WTC11 (cell line): ENCODE measurements around the gene H6PD. TPM values are rescaled to one million over a fixed set of nuclear protein-coding genes. Genes with fewer than 3 reads are reported as not detected.

Experiments
- ATAC-seq: fragments of 200-7000 bp; cut with Tn5 transposase; 2 replicates; pipeline ENCODE4 v1.10.0; 2021; ENCODE audit warnings: mild to moderate bottlenecking, moderate library complexity
- CTCF ChIA-PET: fragments of 300-600 bp; sonication (Branson Sonifier 250); formaldehyde crosslinking; loops from one replicate; lab custom pipeline; 2021; ENCODE audit warnings: antibody characterized with exemption; lab: Charles Lee
- POLR2A ChIA-PET: fragments of 350-600 bp; sonication (Branson Sonifier 250); formaldehyde crosslinking; loops from one replicate; lab custom pipeline; 2021; ENCODE audit warnings: antibody characterized with exemption; lab: Charles Lee
- DNase-seq: peaks from one replicate; pipeline ENCODE4 v3.0.0; 2021; ENCODE audit warnings: low spot score
- H3K27ac Mint-ChIP-seq: 2 replicates; pipeline ENCODE4 v1.8.0; 2021; ENCODE audit warnings: mixed read lengths
- H3K27me3 Mint-ChIP-seq: 2 replicates; pipeline ENCODE4 v1.8.0; 2021; ENCODE audit warnings: low read depth, mild to moderate bottlenecking, moderate library complexity, mixed read lengths
- H3K36me3 Mint-ChIP-seq: 2 replicates; pipeline ENCODE4 v1.8.0; 2021; ENCODE audit warnings: mixed read lengths
- H3K4me1 Mint-ChIP-seq: 2 replicates; pipeline ENCODE4 v1.8.0; 2022; ENCODE audit warnings: mixed read lengths
- H3K4me3 Mint-ChIP-seq: 2 replicates; pipeline ENCODE4 v1.8.0; 2021; ENCODE audit warnings: mild to moderate bottlenecking, moderate library complexity, mixed read lengths
- H3K9me3 Mint-ChIP-seq: 2 replicates; pipeline ENCODE4 v1.8.0; 2021; ENCODE audit warnings: mixed read lengths
- CREB1 ChIP-seq: sonication (generic); formaldehyde crosslinking; IDR thresholded peaks from 2 replicates; pipeline ENCODE4 v1.8.0; 2023; ENCODE audit warnings: mild to moderate bottlenecking, missing genetic modification reagents
- CREM ChIP-seq: sonication (generic); formaldehyde crosslinking; IDR thresholded peaks from 2 replicates; pipeline ENCODE4 v1.8.1; 2022; ENCODE audit warnings: mild to moderate bottlenecking, missing genetic modification reagents, moderate library complexity
- FOXP1 ChIP-seq: sonication (generic); formaldehyde crosslinking; IDR thresholded peaks from 2 replicates; pipeline ENCODE4 v1.8.0; 2022; ENCODE audit warnings: missing genetic modification reagents, mild to moderate bottlenecking, moderate library complexity, borderline replicate concordance
- ZNF416 ChIP-seq: fragments of 250-450 bp; sonication (Bioruptor Pico); IDR thresholded peaks from 2 replicates; pipeline ENCODE4 v1.9.0; 2021; ENCODE audit warnings: mild to moderate bottlenecking, inconsistent platforms
- ZNF671 ChIP-seq: fragments of 250-450 bp; sonication (Bioruptor Pico); IDR thresholded peaks from 2 replicates; pipeline ENCODE4 v1.8.0; 2021; ENCODE audit warnings: mild to moderate bottlenecking
- total RNA-seq: library from RNA; stranded (reverse); gene quantifications from 3 replicates; pipeline ENCODE4 v1.2.3, GENCODE V29; 2021
- TF ChIP-seq, protein P1 (sequence below): fragments of 250-450 bp; sonication (Bioruptor Pico); conservative IDR thresholded peaks from 2 replicates; pipeline ENCODE4 v1.9.0; 2021; ENCODE audit warnings: mild to moderate bottlenecking
- TF ChIP-seq, protein P2 (sequence below): sonication (generic); formaldehyde crosslinking; IDR thresholded peaks from 2 replicates; pipeline ENCODE4 v1.8.1; 2023; ENCODE audit warnings: mild to moderate bottlenecking, missing genetic modification reagents, borderline replicate concordance
- TF ChIP-seq, protein P3 (sequence below): sonication (generic); formaldehyde crosslinking; IDR thresholded peaks from 2 replicates; pipeline ENCODE4 v1.8.0; 2023; ENCODE audit warnings: mild to moderate bottlenecking, missing genetic modification reagents
- TF ChIP-seq, protein P4 (sequence below): sonication (generic); formaldehyde crosslinking; IDR thresholded peaks from 2 replicates; pipeline ENCODE4 v1.8.0; 2023; ENCODE audit warnings: missing genetic modification reagents, mild to moderate bottlenecking, borderline replicate concordance
- TF ChIP-seq, protein P5 (sequence below): sonication (generic); formaldehyde crosslinking; IDR thresholded peaks from 2 replicates; pipeline ENCODE4 v1.8.1; 2022; ENCODE audit warnings: low read depth, mild to moderate bottlenecking, moderate library complexity, missing genetic modification reagents, borderline replicate concordance

Gene H6PD
- total RNA-seq, 1 experiment from 2014 or later, result 7.4 TPM

DNA sequence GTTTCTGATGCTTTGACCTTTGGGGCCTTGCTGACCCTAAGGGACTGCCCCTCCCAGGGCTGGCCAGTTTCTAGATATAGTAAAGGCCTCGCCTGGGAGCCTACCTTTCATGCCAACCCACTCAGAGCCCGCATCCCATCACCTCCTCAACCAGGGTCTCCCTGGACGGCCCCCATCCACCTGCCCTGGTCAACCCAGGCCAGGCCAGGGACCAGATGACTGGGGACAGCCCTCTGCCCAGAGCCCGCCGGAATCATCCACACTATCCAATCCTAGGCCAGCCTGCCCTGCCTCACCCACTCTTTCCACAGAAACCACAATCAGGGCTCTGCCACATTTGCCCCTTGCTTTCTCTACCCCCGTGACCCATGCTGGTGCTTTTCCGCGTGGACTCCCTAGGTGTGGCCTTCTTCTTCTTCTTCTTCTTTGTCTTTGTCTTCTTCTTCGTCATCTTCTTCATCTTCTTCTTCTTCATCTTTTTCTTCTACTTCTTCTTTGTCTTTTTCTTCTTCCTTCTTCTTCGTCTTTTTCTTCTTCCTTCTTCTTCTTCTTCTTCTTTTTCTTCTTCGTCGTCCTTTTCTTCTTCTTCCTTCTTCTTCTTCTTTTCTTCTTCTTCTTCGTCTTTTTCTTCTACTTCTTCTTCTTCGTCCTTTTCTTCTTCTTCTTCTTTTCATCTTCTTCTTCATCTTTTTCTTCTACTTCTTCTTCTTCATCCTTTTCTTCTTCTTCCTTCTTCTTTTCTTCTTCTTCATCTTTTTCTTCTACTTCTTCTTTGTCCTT, 11.5 kb upstream of the H6PD start (continued):
- TF ChIP-seq, protein P1, sequence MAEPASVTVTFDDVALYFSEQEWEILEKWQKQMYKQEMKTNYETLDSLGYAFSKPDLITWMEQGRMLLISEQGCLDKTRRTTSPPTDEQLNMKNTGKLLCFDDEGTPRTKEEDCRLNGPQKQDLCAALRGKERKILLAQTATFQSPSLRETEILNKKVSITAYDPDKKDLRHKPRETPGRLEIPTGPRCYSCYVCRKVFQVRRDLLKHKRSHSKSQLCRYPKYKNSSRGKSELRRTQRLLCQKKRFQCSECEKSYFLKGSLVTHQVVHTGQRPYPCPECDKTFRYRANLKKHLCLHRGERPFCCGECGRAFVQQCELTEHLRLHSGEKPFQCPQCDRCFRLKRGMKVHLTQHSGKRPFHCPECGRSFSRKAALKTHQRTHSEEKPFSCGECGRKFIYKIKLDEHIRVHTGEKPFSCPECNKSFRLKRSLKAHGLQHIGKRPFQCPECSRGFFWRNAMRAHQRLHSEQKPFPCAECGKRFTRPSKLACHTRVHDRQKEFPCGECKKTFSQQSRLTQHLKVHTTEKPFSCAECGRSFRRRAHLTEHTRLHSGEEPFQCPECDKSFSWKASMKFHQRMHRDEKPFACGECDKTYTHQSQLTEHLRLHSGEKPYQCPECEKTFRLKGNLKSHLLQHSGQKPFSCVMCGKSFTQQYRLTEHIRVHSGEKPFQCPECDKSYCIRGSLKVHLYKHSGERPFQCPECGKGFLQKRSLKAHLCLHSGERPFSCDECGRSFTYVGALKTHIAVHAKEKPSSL, result no peak
- TF ChIP-seq, protein P2, sequence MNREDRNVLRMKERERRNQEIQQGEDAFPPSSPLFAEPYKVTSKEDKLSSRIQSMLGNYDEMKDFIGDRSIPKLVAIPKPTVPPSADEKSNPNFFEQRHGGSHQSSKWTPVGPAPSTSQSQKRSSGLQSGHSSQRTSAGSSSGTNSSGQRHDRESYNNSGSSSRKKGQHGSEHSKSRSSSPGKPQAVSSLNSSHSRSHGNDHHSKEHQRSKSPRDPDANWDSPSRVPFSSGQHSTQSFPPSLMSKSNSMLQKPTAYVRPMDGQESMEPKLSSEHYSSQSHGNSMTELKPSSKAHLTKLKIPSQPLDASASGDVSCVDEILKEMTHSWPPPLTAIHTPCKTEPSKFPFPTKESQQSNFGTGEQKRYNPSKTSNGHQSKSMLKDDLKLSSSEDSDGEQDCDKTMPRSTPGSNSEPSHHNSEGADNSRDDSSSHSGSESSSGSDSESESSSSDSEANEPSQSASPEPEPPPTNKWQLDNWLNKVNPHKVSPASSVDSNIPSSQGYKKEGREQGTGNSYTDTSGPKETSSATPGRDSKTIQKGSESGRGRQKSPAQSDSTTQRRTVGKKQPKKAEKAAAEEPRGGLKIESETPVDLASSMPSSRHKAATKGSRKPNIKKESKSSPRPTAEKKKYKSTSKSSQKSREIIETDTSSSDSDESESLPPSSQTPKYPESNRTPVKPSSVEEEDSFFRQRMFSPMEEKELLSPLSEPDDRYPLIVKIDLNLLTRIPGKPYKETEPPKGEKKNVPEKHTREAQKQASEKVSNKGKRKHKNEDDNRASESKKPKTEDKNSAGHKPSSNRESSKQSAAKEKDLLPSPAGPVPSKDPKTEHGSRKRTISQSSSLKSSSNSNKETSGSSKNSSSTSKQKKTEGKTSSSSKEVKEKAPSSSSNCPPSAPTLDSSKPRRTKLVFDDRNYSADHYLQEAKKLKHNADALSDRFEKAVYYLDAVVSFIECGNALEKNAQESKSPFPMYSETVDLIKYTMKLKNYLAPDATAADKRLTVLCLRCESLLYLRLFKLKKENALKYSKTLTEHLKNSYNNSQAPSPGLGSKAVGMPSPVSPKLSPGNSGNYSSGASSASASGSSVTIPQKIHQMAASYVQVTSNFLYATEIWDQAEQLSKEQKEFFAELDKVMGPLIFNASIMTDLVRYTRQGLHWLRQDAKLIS (CRISPR knock-in tag), result no peak
- TF ChIP-seq ZNF416 (CRISPR knock-in tag) (no peak), ZNF671 (CRISPR knock-in tag) (no peak), CREM (CRISPR knock-in tag) (no peak), CREB1 (CRISPR knock-in tag) (no peak), FOXP1 (CRISPR knock-in tag) (no peak)
- TF ChIP-seq, protein P3, sequence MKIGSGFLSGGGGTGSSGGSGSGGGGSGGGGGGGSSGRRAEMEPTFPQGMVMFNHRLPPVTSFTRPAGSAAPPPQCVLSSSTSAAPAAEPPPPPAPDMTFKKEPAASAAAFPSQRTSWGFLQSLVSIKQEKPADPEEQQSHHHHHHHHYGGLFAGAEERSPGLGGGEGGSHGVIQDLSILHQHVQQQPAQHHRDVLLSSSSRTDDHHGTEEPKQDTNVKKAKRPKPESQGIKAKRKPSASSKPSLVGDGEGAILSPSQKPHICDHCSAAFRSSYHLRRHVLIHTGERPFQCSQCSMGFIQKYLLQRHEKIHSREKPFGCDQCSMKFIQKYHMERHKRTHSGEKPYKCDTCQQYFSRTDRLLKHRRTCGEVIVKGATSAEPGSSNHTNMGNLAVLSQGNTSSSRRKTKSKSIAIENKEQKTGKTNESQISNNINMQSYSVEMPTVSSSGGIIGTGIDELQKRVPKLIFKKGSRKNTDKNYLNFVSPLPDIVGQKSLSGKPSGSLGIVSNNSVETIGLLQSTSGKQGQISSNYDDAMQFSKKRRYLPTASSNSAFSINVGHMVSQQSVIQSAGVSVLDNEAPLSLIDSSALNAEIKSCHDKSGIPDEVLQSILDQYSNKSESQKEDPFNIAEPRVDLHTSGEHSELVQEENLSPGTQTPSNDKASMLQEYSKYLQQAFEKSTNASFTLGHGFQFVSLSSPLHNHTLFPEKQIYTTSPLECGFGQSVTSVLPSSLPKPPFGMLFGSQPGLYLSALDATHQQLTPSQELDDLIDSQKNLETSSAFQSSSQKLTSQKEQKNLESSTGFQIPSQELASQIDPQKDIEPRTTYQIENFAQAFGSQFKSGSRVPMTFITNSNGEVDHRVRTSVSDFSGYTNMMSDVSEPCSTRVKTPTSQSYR, result no peak
- TF ChIP-seq, protein P4, sequence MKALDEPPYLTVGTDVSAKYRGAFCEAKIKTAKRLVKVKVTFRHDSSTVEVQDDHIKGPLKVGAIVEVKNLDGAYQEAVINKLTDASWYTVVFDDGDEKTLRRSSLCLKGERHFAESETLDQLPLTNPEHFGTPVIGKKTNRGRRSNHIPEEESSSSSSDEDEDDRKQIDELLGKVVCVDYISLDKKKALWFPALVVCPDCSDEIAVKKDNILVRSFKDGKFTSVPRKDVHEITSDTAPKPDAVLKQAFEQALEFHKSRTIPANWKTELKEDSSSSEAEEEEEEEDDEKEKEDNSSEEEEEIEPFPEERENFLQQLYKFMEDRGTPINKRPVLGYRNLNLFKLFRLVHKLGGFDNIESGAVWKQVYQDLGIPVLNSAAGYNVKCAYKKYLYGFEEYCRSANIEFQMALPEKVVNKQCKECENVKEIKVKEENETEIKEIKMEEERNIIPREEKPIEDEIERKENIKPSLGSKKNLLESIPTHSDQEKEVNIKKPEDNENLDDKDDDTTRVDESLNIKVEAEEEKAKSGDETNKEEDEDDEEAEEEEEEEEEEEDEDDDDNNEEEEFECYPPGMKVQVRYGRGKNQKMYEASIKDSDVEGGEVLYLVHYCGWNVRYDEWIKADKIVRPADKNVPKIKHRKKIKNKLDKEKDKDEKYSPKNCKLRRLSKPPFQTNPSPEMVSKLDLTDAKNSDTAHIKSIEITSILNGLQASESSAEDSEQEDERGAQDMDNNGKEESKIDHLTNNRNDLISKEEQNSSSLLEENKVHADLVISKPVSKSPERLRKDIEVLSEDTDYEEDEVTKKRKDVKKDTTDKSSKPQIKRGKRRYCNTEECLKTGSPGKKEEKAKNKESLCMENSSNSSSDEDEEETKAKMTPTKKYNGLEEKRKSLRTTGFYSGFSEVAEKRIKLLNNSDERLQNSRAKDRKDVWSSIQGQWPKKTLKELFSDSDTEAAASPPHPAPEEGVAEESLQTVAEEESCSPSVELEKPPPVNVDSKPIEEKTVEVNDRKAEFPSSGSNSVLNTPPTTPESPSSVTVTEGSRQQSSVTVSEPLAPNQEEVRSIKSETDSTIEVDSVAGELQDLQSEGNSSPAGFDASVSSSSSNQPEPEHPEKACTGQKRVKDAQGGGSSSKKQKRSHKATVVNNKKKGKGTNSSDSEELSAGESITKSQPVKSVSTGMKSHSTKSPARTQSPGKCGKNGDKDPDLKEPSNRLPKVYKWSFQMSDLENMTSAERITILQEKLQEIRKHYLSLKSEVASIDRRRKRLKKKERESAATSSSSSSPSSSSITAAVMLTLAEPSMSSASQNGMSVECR (CRISPR knock-in tag), result no peak

DNA sequence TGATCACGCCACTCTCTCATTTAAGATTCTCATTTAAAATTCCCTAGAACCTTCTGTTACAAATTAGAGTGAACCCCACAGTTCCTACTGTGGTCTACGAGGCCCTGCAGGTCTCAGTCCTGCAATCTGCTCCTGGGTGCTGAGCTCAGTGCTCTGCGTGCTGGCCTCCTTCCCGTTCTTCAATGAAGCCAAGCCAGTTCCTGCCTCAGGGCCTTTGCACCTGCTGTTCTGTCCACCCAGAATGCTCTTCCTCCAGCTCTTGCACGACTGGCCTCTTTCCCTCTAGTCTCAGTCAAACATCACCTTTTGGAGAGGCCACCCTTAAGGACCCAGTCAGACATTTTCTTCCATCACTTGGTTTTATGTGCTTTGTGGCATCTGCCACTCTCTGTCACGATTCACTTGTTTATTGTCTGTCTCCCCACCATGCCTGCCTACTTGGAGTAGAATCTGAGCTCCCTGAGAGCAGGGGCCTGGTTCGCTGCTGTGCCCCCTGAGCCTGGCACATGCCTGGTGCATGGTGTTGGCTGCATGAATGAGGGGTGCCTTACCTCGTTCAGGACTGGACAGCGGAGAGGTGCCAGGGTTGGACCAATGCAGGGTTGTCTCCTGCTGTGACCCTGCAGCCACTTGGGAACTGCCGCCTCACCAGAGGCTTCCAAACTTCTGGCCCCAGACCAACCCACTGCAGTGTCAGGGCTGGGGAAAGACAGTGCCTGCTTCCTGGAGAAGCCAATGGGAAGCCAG, 9.7 kb upstream of the H6PD start:
- no peak for ATAC-seq
- ChIA-PET POLR2A (no interaction called here), CTCF (interaction anchor here (1.3 kb wide), 2 partner anchors 9 to 25 kb away, joined by 4 to 5 read pairs; partner anchors contain the start of gene H6PD)
- no peak overlapping the region for H3K27ac Mint-ChIP-seq
- DNase-seq, result no peak
- H3K4me3 Mint-ChIP-seq, result no peak overlapping the region
- TF ChIP-seq, protein P5, sequence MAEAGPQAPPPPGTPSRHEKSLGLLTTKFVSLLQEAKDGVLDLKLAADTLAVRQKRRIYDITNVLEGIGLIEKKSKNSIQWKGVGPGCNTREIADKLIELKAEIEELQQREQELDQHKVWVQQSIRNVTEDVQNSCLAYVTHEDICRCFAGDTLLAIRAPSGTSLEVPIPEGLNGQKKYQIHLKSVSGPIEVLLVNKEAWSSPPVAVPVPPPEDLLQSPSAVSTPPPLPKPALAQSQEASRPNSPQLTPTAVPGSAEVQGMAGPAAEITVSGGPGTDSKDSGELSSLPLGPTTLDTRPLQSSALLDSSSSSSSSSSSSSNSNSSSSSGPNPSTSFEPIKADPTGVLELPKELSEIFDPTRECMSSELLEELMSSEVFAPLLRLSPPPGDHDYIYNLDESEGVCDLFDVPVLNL (CRISPR knock-in tag), result no peak
- H3K9me3 Mint-ChIP-seq, result peaks cover 13% of the 10 kb centered on the region
- H3K36me3 Mint-ChIP-seq, result no peaks in the 10 kb centered on the region
- peaks cover 7% of the 10 kb centered on the region for H3K4me1 Mint-ChIP-seq
- no peaks in the 10 kb centered on the region; the same call in 1 of the 2 replicates for H3K27me3 Mint-ChIP-seq
